HCT116 (cell line): Measurements from ENCODE around the gene PSMD10. TPM values are rescaled to one million over a fixed set of nuclear protein-coding genes. Genes with fewer than 3 reads are reported as not detected.

ENCODE experiments used
- ATAC-seq: fragments of 200-7000 bp; cut with Tn5 transposase; 2 replicates; pipeline ENCODE4 v1.9.1; 2020; ENCODE audit warnings: mild to moderate bottlenecking, moderate library complexity
- BruUV-seq: library from RNA; stranded (reverse); fragments of 400-500 nt; replicated peaks from 2 replicates; lab custom pipeline; 2021; lab: Mats Ljungman, UMichigan
- CTCF ChIA-PET: fragments of 300-600 bp; sonication (Branson Sonifier 250); formaldehyde crosslinking; loops from one replicate; lab custom pipeline; 2021; ENCODE audit warnings: antibody characterized with exemption; lab: Charles Lee
- POLR2A ChIA-PET: fragments of 300-600, 350-600 bp; sonication (Branson Sonifier 250); formaldehyde crosslinking; loops from one replicate; lab custom pipeline; 2021; ENCODE audit warnings: antibody characterized with exemption; lab: Charles Lee
- RAD21 ChIA-PET, 2 experiments: fragments of 300-600 bp; sonication (Branson Sonifier 250); formaldehyde crosslinking; loops; one replicate each; lab custom pipeline; 2023; ENCODE audit warnings: low total read pairs in 2 of 2; ENCODE audit not compliant: uncharacterized antibody in 2 of 2, unreplicated experiment in 2 of 2, low non-redundant PET in 1 of 2; lab: Charles Lee
- DNase-seq: peaks from one replicate; pipeline ENCODE4 v3.0.0-alpha.2; 2010; ENCODE audit warnings: low read depth, low spot score
- H2AFZ ChIP-seq: fragments of 200-600 bp; shearing (Covaris generic), sonication (generic); 2 replicates; pipeline ENCODE4 v1.6.1; 2017; ENCODE audit warnings: low read depth, mixed run types, mixed read lengths, antibody characterized with exemption, low read length; ENCODE audit not compliant: poor library complexity, severe bottlenecking
- H3K27ac ChIP-seq: 2 replicates; pipeline ENCODE4 v1.5.1; 2012; ENCODE audit warnings: low read depth, low read length
- H3K27me3 ChIP-seq: fragments of 200-600 bp; sonication (generic); 2 replicates; pipeline ENCODE4 v1.6.1; 2016; ENCODE audit warnings: mixed run types, low read length, mixed read lengths; ENCODE audit not compliant: insufficient read depth
- H3K36me3 ChIP-seq, 2 experiments: fragments of 200-500 bp in 1 of 2; fragments of 200-600 bp in 1 of 2; sonication (Bioruptor generic) in 1 of 2; sonication (generic) in 1 of 2; 2 replicates each; pipeline versions ENCODE4 v1.5.1 to v1.6.1; 2014 to 2016; ENCODE audit warnings: low read length in 2 of 2, inconsistent platforms in 1 of 2, mixed read lengths in 1 of 2, mixed run types in 1 of 2; ENCODE audit not compliant: insufficient read depth in 2 of 2, control insufficient read depth in 1 of 2
- H3K4me1 ChIP-seq, 2 experiments: fragments of 200-600 bp in 1 of 2; sonication (generic) in 1 of 2; 2 replicates each; pipeline versions ENCODE4 v1.5.1 to v1.6.1; 2012 to 2017; ENCODE audit warnings: low read length in 2 of 2, inconsistent platforms in 1 of 2, mild to moderate bottlenecking in 1 of 2, mixed read lengths in 1 of 2, mixed run types in 1 of 2, moderate library complexity in 1 of 2; ENCODE audit not compliant: insufficient read depth in 2 of 2, control insufficient read depth in 1 of 2
- H3K4me2 ChIP-seq: fragments of 200-600 bp; sonication (generic); 2 replicates; pipeline ENCODE4 v1.6.1; 2017; ENCODE audit warnings: mixed run types, low read length, mixed read lengths
- H3K4me3 ChIP-seq, 2 experiments: fragments of 200-600 bp in 1 of 2; sonication (generic) in 1 of 2; replicated peaks in 1 of 2; 2 replicates each; pipeline ENCODE4 v1.5.1; 2011 to 2016; ENCODE audit warnings: low read length in 2 of 2, control low read depth in 1 of 2, low read depth in 1 of 2, mild to moderate bottlenecking in 1 of 2, mixed read lengths in 1 of 2, mixed run types in 1 of 2
- H3K79me2 ChIP-seq: fragments of 200-600 bp; sonication (generic); 2 replicates; pipeline ENCODE4 v1.6.1; 2017; ENCODE audit warnings: mild to moderate bottlenecking, mixed run types, low read length, moderate library complexity, mixed read lengths; ENCODE audit not compliant: insufficient read depth
- H3K9ac ChIP-seq: fragments of 200-600 bp; sonication (generic); 2 replicates; pipeline ENCODE4 v1.6.1; 2016; ENCODE audit warnings: low read length, mixed read lengths
- H3K9me2 ChIP-seq: fragments of 200-600 bp; sonication (generic), shearing (Covaris generic); 2 replicates; pipeline ENCODE4 v1.6.1; 2017; ENCODE audit warnings: mixed run types, mild to moderate bottlenecking, moderate library complexity; ENCODE audit not compliant: insufficient read depth
- H3K9me3 ChIP-seq, 2 experiments: fragments of 200-500 bp in 1 of 2; fragments of 200-600 bp in 1 of 2; sonication (Bioruptor generic) in 1 of 2; sonication (generic) in 1 of 2; 2 replicates each; pipeline ENCODE4 v1.6.1; 2014 to 2017; ENCODE audit warnings: low read length in 2 of 2, mixed read lengths in 2 of 2, inconsistent platforms in 1 of 2, low read depth in 1 of 2, mild to moderate bottlenecking in 1 of 2, mixed run types in 1 of 2, moderate library complexity in 1 of 2; ENCODE audit not compliant: control insufficient read depth in 1 of 2, insufficient read depth in 1 of 2
- H4K20me1 ChIP-seq: fragments of 200-600 bp; sonication (generic), shearing (Covaris generic); 2 replicates; pipeline ENCODE4 v1.6.1; 2017; ENCODE audit warnings: mixed run types, mild to moderate bottlenecking, moderate library complexity; ENCODE audit not compliant: insufficient read depth
- CBX3 ChIP-seq: IDR thresholded peaks from 2 replicates; pipeline ENCODE4 v1.6.1; 2012; ENCODE audit warnings: low read depth
- CEBPB ChIP-seq: IDR thresholded peaks from 2 replicates; pipeline ENCODE4 v1.6.1; 2012; ENCODE audit warnings: low read depth
- ELF1 ChIP-seq: IDR thresholded peaks from 2 replicates; pipeline ENCODE4 v1.6.1; 2012; ENCODE audit warnings: low read depth, borderline replicate concordance
- EZH2 ChIP-seq: fragments of 200-600 bp; sonication (generic); IDR thresholded peaks from 2 replicates; pipeline ENCODE4 v1.6.1; 2017; ENCODE audit warnings: antibody characterized with exemption, mixed run types
- JUND ChIP-seq: IDR thresholded peaks from 2 replicates; pipeline ENCODE4 v1.6.1; 2012
- SIN3A ChIP-seq: IDR thresholded peaks from 2 replicates; pipeline ENCODE4 v1.6.1; 2012; ENCODE audit warnings: low read depth
- SP1 ChIP-seq: IDR thresholded peaks from 2 replicates; pipeline ENCODE4 v1.6.1; 2012; ENCODE audit warnings: low read depth
- SRF ChIP-seq: IDR thresholded peaks from 2 replicates; pipeline ENCODE4 v1.6.1; 2012; ENCODE audit warnings: low read depth
- YY1 ChIP-seq: IDR thresholded peaks from 2 replicates; pipeline ENCODE4 v1.6.1; 2011; ENCODE audit warnings: low read length, low read depth, moderate library complexity, mild to moderate bottlenecking; ENCODE audit not compliant: insufficient replicate concordance; ENCODE audit errors: extremely low read depth
- ZFX ChIP-seq: fragments of 450-650 bp; IDR thresholded peaks from 2 replicates; pipeline ENCODE4 v1.6.1; 2017
- intact Hi-C: fragments of 100-400 bp; cut with micrococcal nuclease; formaldehyde crosslinking; loops from 2 replicates; pipeline ENCODE4 v1.10.0; 2022
- total RNA-seq: library from RNA; stranded (reverse); gene quantifications from one replicate; pipeline ENCODE4 v1.2.1, GENCODE V29; 2021; ENCODE audit not compliant: unreplicated experiment
- TF ChIP-seq, protein P1 (sequence below), 3 experiments: fragments of 200-600 bp in 1 of 3; sonication (generic) in 1 of 3; IDR thresholded peaks in 2 of 3; conservative IDR thresholded peaks in 1 of 3; 2 replicates each; pipeline ENCODE4 v1.5.1; 2012 to 2017; ENCODE audit warnings: low read depth in 2 of 3, low read length in 2 of 3, antibody characterized with exemption in 1 of 3, borderline replicate concordance in 1 of 3, control low read depth in 1 of 3, mild to moderate bottlenecking in 1 of 3, mixed read lengths in 1 of 3, mixed run types in 1 of 3, moderate library complexity in 1 of 3; ENCODE audit not compliant: insufficient read depth in 1 of 3
- TF ChIP-seq, protein P2 (sequence below): IDR thresholded peaks from 2 replicates; pipeline ENCODE4 v1.6.1; 2012
- TF ChIP-seq, protein P3 (sequence below): IDR thresholded peaks from 2 replicates; pipeline ENCODE4 v1.6.1; 2012
- TF ChIP-seq, protein P4 (sequence below): IDR thresholded peaks from 2 replicates; pipeline ENCODE4 v1.6.1; 2011; ENCODE audit warnings: mild to moderate bottlenecking, low read length, moderate library complexity; ENCODE audit not compliant: insufficient replicate concordance; ENCODE audit errors: extremely low read depth

The PSMD10 gene
- total RNA-seq, 1 experiment from 2014 or later, result 55.5 TPM

DNA sequence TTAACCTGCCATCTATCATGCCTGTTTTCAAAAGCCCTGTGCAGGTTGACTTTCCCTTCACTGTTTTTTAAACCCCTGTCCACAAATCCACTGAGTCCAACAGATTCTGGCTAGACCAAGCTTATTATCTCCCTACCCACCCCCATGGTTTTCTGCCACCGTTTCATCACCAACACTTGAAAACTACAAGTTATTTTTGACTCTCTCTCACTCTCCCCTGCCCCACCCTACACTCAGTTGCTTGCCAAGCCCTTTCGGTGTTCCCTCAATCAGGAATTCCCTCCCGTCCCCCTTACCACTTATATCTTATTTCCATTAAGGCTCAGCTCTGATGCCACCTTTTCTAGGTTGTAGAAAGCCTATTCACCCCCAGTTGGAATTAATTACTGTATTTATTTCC lies 29.9 kb upstream of the PSMD10 start:
- Histone ChIP-seq H3K4me3 (no peak overlapping the region), H3K36me3 (no peaks in the 10 kb centered on the region), H3K9me3 (no peaks in the 10 kb centered on the region), H3K27ac (no peak overlapping the region), H3K27me3 (no peaks in the 10 kb centered on the region), H3K79me2 (no peaks in the 10 kb centered on the region), H2AFZ (no peak overlapping the region), H3K9ac (no peak overlapping the region), H3K4me1 (no peaks in the 10 kb centered on the region), H3K4me2 (no peak overlapping the region), H4K20me1 (no peaks in the 10 kb centered on the region), H3K9me2 (no peaks in the 10 kb centered on the region)
- intact Hi-C loops, result no loop called here
- ChIA-PET POLR2A (no interaction called here), RAD21 (no interaction called here), CTCF (no interaction called here)
- DNase-seq (no peak), ATAC-seq (no peak)
- no peak for TF ChIP-seq CEBPB
- no peak for TF ChIP-seq ELF1
- TF ChIP-seq, protein P1, sequence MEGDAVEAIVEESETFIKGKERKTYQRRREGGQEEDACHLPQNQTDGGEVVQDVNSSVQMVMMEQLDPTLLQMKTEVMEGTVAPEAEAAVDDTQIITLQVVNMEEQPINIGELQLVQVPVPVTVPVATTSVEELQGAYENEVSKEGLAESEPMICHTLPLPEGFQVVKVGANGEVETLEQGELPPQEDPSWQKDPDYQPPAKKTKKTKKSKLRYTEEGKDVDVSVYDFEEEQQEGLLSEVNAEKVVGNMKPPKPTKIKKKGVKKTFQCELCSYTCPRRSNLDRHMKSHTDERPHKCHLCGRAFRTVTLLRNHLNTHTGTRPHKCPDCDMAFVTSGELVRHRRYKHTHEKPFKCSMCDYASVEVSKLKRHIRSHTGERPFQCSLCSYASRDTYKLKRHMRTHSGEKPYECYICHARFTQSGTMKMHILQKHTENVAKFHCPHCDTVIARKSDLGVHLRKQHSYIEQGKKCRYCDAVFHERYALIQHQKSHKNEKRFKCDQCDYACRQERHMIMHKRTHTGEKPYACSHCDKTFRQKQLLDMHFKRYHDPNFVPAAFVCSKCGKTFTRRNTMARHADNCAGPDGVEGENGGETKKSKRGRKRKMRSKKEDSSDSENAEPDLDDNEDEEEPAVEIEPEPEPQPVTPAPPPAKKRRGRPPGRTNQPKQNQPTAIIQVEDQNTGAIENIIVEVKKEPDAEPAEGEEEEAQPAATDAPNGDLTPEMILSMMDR (IDR thresholded peaks at IDR 0.05 in 2 of 3, conservative IDR thresholded peaks at IDR 0.05 in 1 of 3; ENCODE audit: borderline replicate concordance in 1 of 3, insufficient read depth in 1 of 3, low read depth in 2 of 3, low read length in 2 of 3), result no peak
- TF ChIP-seq JUND, result no peak
- TF ChIP-seq, protein P2, sequence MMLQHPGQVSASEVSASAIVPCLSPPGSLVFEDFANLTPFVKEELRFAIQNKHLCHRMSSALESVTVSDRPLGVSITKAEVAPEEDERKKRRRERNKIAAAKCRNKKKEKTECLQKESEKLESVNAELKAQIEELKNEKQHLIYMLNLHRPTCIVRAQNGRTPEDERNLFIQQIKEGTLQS, result no peak
- TF ChIP-seq, protein P3, sequence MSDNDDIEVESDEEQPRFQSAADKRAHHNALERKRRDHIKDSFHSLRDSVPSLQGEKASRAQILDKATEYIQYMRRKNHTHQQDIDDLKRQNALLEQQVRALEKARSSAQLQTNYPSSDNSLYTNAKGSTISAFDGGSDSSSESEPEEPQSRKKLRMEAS, result no peak
- no TSS peak for BruUV-seq

DNA sequence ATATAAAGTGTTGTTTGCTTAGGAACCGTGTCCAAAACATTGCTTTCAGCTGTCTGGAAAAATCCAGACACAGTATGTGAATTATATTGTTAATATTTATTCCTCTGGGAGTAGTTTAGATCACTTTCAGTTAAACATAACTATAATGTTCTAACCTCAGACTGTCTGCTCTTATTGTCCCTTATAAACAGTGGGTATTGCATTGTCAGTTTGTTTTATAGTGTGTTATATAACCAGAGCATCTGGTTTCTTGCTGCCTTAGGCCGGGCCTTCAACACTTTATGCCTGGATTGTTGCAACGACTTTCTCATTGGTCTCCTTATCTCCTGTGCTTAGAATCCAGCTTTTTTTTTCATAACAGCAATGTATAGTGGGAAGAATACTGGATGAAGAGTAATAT lies 26.6 kb upstream of the PSMD10 start:
- no peaks in the 10 kb centered on the region for H3K36me3 ChIP-seq
- no peak overlapping the region for H3K27ac ChIP-seq
- ATAC-seq (no peak), DNase-seq (no peak)
- RAD21 ChIA-PET, result no interaction called here
- CTCF ChIA-PET, result no interaction called here
- H3K4me2 ChIP-seq, result no peak overlapping the region
- H3K4me3 ChIP-seq, result no peak overlapping the region
- no peaks in the 10 kb centered on the region for H3K27me3 ChIP-seq
- H2AFZ ChIP-seq, result no peak overlapping the region
- no TSS peak for BruUV-seq
- H3K9me2 ChIP-seq, result no peaks in the 10 kb centered on the region
- H3K9ac ChIP-seq, result no peak overlapping the region
- H3K79me2 ChIP-seq, result no peaks in the 10 kb centered on the region
- H4K20me1 ChIP-seq, result no peaks in the 10 kb centered on the region
- POLR2A ChIA-PET, result interaction anchor here (0.6 kb wide), 1 partner anchor 17 kb away, joined by 3 read pairs; no protein-coding TSS in a partner anchor
- H3K9me3 ChIP-seq, result no peaks in the 10 kb centered on the region
- H3K4me1 ChIP-seq, result no peaks in the 10 kb centered on the region
- intact Hi-C loops, result no loop called here
- TF ChIP-seq SRF (no peak), JUND (no peak), YY1 (no peak), CBX3 (no peak), EZH2 (no peak), SP1 (no peak), SIN3A (no peak), CEBPB (no peak), ZFX (no peak)
- TF ChIP-seq, protein P4, sequence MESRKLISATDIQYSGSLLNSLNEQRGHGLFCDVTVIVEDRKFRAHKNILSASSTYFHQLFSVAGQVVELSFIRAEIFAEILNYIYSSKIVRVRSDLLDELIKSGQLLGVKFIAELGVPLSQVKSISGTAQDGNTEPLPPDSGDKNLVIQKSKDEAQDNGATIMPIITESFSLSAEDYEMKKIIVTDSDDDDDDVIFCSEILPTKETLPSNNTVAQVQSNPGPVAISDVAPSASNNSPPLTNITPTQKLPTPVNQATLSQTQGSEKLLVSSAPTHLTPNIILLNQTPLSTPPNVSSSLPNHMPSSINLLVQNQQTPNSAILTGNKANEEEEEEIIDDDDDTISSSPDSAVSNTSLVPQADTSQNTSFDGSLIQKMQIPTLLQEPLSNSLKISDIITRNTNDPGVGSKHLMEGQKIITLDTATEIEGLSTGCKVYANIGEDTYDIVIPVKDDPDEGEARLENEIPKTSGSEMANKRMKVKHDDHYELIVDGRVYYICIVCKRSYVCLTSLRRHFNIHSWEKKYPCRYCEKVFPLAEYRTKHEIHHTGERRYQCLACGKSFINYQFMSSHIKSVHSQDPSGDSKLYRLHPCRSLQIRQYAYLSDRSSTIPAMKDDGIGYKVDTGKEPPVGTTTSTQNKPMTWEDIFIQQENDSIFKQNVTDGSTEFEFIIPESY, result no peak
- TF ChIP-seq, protein P1 (IDR thresholded peaks at IDR 0.05 in 2 of 3, conservative IDR thresholded peaks at IDR 0.05 in 1 of 3; ENCODE audit: borderline replicate concordance in 1 of 3, insufficient read depth in 1 of 3, low read depth in 2 of 3, low read length in 2 of 3), result no peak
